GM12878 (cell line): ENCODE measurements around the gene GGA2. TPM values are rescaled to one million over a fixed set of nuclear protein-coding genes. Genes with fewer than 3 reads are reported as not detected.

Source experiments
- ATAC-seq: fragments of 200-7000 bp; cut with Tn5 transposase; 3 replicates; pipeline ENCODE4 v1.9.1; 2020; ENCODE audit warnings: mild to moderate bottlenecking, moderate library complexity
- BruUV-seq: library from RNA; stranded (reverse); fragments of 400-500 nt; replicated peaks from 2 replicates; lab custom pipeline; 2021; lab: Mats Ljungman, UMichigan
- CTCF ChIA-PET: fragments of 300-600 bp; sonication (Branson Sonifier 250); formaldehyde crosslinking; extraction: SDS; loops from one replicate; lab custom pipeline; 2021; ENCODE audit warnings: inconsistent platforms; lab: Yijun Ruan, JAX
- POLR2A ChIA-PET: fragments of 350-600 bp; formaldehyde crosslinking; extraction: SDS; loops from one replicate; lab custom pipeline; 2021; ENCODE audit warnings: inconsistent platforms; lab: Charles Lee
- RAD21 ChIA-PET: fragments of 300-600 bp; sonication (Branson Sonifier 250); formaldehyde crosslinking; loops from one replicate; lab custom pipeline; 2023; ENCODE audit warnings: antibody characterized with exemption; ENCODE audit not compliant: unreplicated experiment; lab: Charles Lee
- SMC1A ChIA-PET: fragments of 300-600 bp; sonication (Branson Sonifier 250); formaldehyde crosslinking; loops from one replicate; lab custom pipeline; 2023; ENCODE audit not compliant: unreplicated experiment, uncharacterized antibody; lab: Charles Lee
- DNase-seq: peaks from one replicate; pipeline ENCODE4 v3.0.0-alpha.2; 2011; ENCODE audit warnings: low read depth, low spot score
- FAIRE-seq: peaks from 3 replicates; lab custom pipeline; 2011; peaks lifted over from hg19 to GRCh38; lab: Jason Lieb, UNC
- H2AFZ ChIP-seq: 2 replicates; pipeline ENCODE4 v1.6.0; 2011; ENCODE audit warnings: low read depth, low read length, control low read depth; ENCODE audit not compliant: control insufficient read depth
- H3K27ac ChIP-seq: 2 replicates; pipeline ENCODE4 v1.5.1; 2011; ENCODE audit warnings: control low read depth; ENCODE audit not compliant: control insufficient read depth, insufficient read depth
- H3K27me3 ChIP-seq, 2 experiments: replicated peaks in 1 of 2; 2 replicates each; pipeline versions ENCODE4 v1.6.0 to v1.6.1; 2011; ENCODE audit warnings: low read length in 1 of 2; ENCODE audit not compliant: control insufficient read depth in 2 of 2, insufficient read depth in 2 of 2
- H3K36me3 ChIP-seq, 2 experiments: 2 replicates each; pipeline ENCODE4 v1.5.1; 2011; ENCODE audit warnings: low read length in 1 of 2; ENCODE audit not compliant: control insufficient read depth in 2 of 2, insufficient read depth in 2 of 2
- H3K4me1 ChIP-seq: 2 replicates; pipeline ENCODE4 v1.6.1; 2011; ENCODE audit warnings: mild to moderate bottlenecking, low read length, moderate library complexity, mixed read lengths; ENCODE audit not compliant: control insufficient read depth, insufficient read depth
- H3K4me2 ChIP-seq: 2 replicates; pipeline ENCODE4 v1.6.0; 2011; ENCODE audit warnings: control low read depth; ENCODE audit not compliant: control insufficient read depth, insufficient read depth
- H3K4me3 ChIP-seq: fragments of 200-600 bp; sonication (generic); 2 replicates; pipeline ENCODE4 v1.5.1; 2016
- H3K79me2 ChIP-seq: 2 replicates; pipeline ENCODE4 v1.6.0; 2011; ENCODE audit warnings: low read length; ENCODE audit not compliant: control insufficient read depth, insufficient read depth
- H3K9ac ChIP-seq: 2 replicates; pipeline ENCODE4 v1.8.0; 2011; ENCODE audit warnings: low read length, control low read depth, mixed read lengths; ENCODE audit not compliant: control insufficient read depth, insufficient read depth
- H3K9me3 ChIP-seq: replicated peaks from 3 replicates; pipeline ENCODE4 v1.5.1; 2011; ENCODE audit warnings: mild to moderate bottlenecking, low read length; ENCODE audit not compliant: control insufficient read depth, insufficient read depth
- H4K20me1 ChIP-seq: 2 replicates; pipeline ENCODE4 v1.6.0; 2011; ENCODE audit not compliant: control insufficient read depth, insufficient read depth
- ATF7 ChIP-seq: fragments of 450-650 bp; IDR thresholded peaks from 2 replicates; pipeline ENCODE4 v1.6.1; 2016; ENCODE audit warnings: low read depth, mild to moderate bottlenecking
- HDGF ChIP-seq: fragments of 450-650 bp; IDR thresholded peaks from 2 replicates; pipeline ENCODE4 v1.6.1; 2016; ENCODE audit warnings: antibody characterized with exemption
- NKRF ChIP-seq: fragments of 450-650 bp; conservative IDR thresholded peaks from 2 replicates; pipeline ENCODE4 v1.6.1; 2017; ENCODE audit warnings: mild to moderate bottlenecking, moderate library complexity
- PKNOX1 ChIP-seq: fragments of 450-650 bp; IDR thresholded peaks from 2 replicates; pipeline ENCODE4 v1.6.1; 2016; ENCODE audit warnings: mild to moderate bottlenecking
- POLR2A ChIP-seq: IDR thresholded peaks from 2 replicates; pipeline ENCODE4 v1.6.1; 2011; ENCODE audit warnings: low read depth, mild to moderate bottlenecking, low read length
- RUNX3 ChIP-seq: IDR thresholded peaks from 2 replicates; pipeline ENCODE4 v1.6.1; 2012; ENCODE audit warnings: low read length, inconsistent platforms
- SIN3A ChIP-seq: IDR thresholded peaks from 2 replicates; pipeline ENCODE4 v1.6.1; 2012; ENCODE audit warnings: low read depth, low read length, improper control_type of control experiment
- WRNIP1 ChIP-seq: IDR thresholded peaks from 2 replicates; pipeline ENCODE4 v1.6.1; 2011; ENCODE audit warnings: low read depth, low read length, improper control_type of control experiment, borderline replicate concordance
- ZNF592 ChIP-seq: fragments of 450-650 bp; IDR thresholded peaks from 2 replicates; pipeline ENCODE4 v1.6.1; 2017; ENCODE audit warnings: mild to moderate bottlenecking, moderate library complexity
- WGBS: methylation state at CpG from one replicate; pipeline ENCODE4 v1.1.6; 2016; ENCODE audit warnings: low lambda C conversion rate; ENCODE audit not compliant: insufficient replicate concordance, insufficient coverage; ENCODE audit errors: missing lambda C conversion rate; 5-methylcytosine and 5-hydroxymethylcytosine counted together
- in situ Hi-C: fragments of 300-500 bp; cut with MboI; formaldehyde crosslinking; loops from 9 replicates; pipeline ENCODE4 v1.14.3; 2018; ENCODE audit warnings: mixed read lengths
- intact Hi-C: fragments of 100-400 bp; cut with micrococcal nuclease; formaldehyde crosslinking; loops from one replicate; pipeline ENCODE4 v1.14.2; 2022; ENCODE audit not compliant: unreplicated experiment
- polyA plus RNA-seq, 11 experiments: library from polyadenylated mRNA; depleted of rRNA in 4 of 11; unstranded in 6 of 11; stranded (reverse) in 5 of 11; fragments of >200 nt; fragmentation: Nextera tagmentation in 4 of 11; fragmentation: Illumina TruSeq in 1 of 11; extraction: Ambion mirVana in 4 of 11; extraction: Trizol in 1 of 11; gene quantifications; 1 replicate in 1 of 11; 2 replicates in 10 of 11; pipeline versions ENCODE4 v1.2.1 to v1.2.3, GENCODE V29; 2011 to 2016; ENCODE audit warnings: inconsistent platforms in 2 of 11, missing spikeins in 2 of 11, low read depth in 1 of 11
- total RNA-seq, 4 experiments: library from RNA; depleted of rRNA in 3 of 4; stranded (reverse); fragments of >200 nt in 3 of 4; fragmentation: Illumina TruSeq in 1 of 4; extraction: Trizol in 1 of 4; gene quantifications; 2 replicates each; pipeline versions ENCODE4 v1.2.1 to v1.2.3, GENCODE V29; 2013 to 2021

GGA2 gene
- total and polyA plus RNA-seq, 10 of the 15 experiments (the other 5 are each of a cell fraction or from before 2014, with no cell fraction given) = 14.1 to 153 (median 86.6) TPM

GRCh38 chr16:23509441-23509754 is 896 bp downstream of the GGA2 start (continued):
- TF ChIP-seq PKNOX1 (no peak), ATF7 (no peak)

GRCh38 chr16:23508589-23509440 is 1.5 kb downstream of the GGA2 start:
- FAIRE-seq = peak; percentile 31
- H3K4me1 ChIP-seq = peaks cover 31% of the 10 kb centered on the region
- RAD21 ChIA-PET = interaction anchor here (0.8 to 1.9 kb wide), 2 partner anchors 9 to 88 kb away, joined by 4 to 7 read pairs; no protein-coding TSS in a partner anchor
- H2AFZ ChIP-seq = no peak overlapping the region
- H3K4me3 ChIP-seq = peak overlapping the region; percentile 94
- SMC1A ChIA-PET = interaction anchor here (2.8 to 7.9 kb wide), 3 partner anchors 11 to 74 kb away, joined by 10 to 61 read pairs (median 48); no protein-coding TSS in a partner anchor
- in situ Hi-C loops = loop anchor here (10.0 kb wide), 1 partner anchor 336 kb away; no protein-coding TSS in a partner anchor
- CTCF ChIA-PET = interaction anchor here (1.0 to 5.1 kb wide), 3 partner anchors 10 to 74 kb away, joined by 3 to 35 read pairs (median 3); partner anchors contain the start of genes EARS2 and UBFD1
- peaks cover 23% of the 10 kb centered on the region for H4K20me1 ChIP-seq
- no peaks in the 10 kb centered on the region for H3K36me3 ChIP-seq
- no peaks in the 10 kb centered on the region for H3K9me3 ChIP-seq
- H3K9ac ChIP-seq = peak overlapping the region; percentile 86
- DNase-seq = no peak
- peak overlapping the region; percentile 68 for H3K27ac ChIP-seq
- POLR2A ChIA-PET = interaction anchor here (0.5 to 2.1 kb wide), 5 partner anchors 9 to 29 kb away, joined by 3 to 6 read pairs (median 3); no protein-coding TSS in a partner anchor
- ATAC-seq = no peak
- TF ChIP-seq SIN3A (no peak), HDGF (peak; percentile 82; the same call in 1 of the 2 replicates), WRNIP1 (no peak), ZNF592 (no peak), RUNX3 (peak; percentile 2; the same call in 1 of the 2 replicates), POLR2A (peak; percentile 35; the same call in 1 of the 2 replicates), NKRF (0 out of 2 replicates have a peak, but pooled peaks have one; percentile 6)
- TF ChIP-seq, all 136 proteins: peak for 4
- Histone ChIP-seq H3K27me3 (no peaks in the 10 kb centered on the region), H3K79me2 (peaks cover 68% of the 10 kb centered on the region), H3K4me2 (peak overlapping the region; percentile 91)
- intact Hi-C loops = loop anchor here (5.0 kb wide), 3 partner anchors 57 to 217 kb away; partner anchors contain the start of genes COG7 and NDUFAB1
- 2% methylated on average over 28 of the region's 28 CpGs for WGBS
- TSS peak; percentile 57 for BruUV-seq
